H1 (cell line): ENCODE results near the gene PPM1L. TPM values are rescaled to one million over a fixed set of nuclear protein-coding genes. Genes with fewer than 3 reads are reported as not detected.

Experiments
- ASH2L ChIP-seq: fragments of 200-600, 300-600 bp; sonication (generic); IDR thresholded peaks from one replicate; pipeline ENCODE4 v1.7.1; 2017; ENCODE audit warnings: low read length
- BACH1 ChIP-seq: IDR thresholded peaks from 2 replicates; pipeline ENCODE4 v1.6.1; 2012; ENCODE audit warnings: low read length, improper control_type of control experiment
- CEBPB ChIP-seq: IDR thresholded peaks from 2 replicates; pipeline ENCODE4 v1.6.1; 2012; ENCODE audit warnings: low read depth, low read length
- CHD1 ChIP-seq: IDR thresholded peaks from 2 replicates; pipeline ENCODE4 v1.6.1; 2012; ENCODE audit warnings: low read depth, low read length, improper control_type of control experiment
- CREB1 ChIP-seq: IDR thresholded peaks from 2 replicates; pipeline ENCODE4 v1.6.1; 2012; ENCODE audit warnings: inconsistent platforms
- CTCF ChIP-seq, 3 experiments: IDR thresholded peaks; 1 replicate in 2 of 3; 2 replicates in 1 of 3; pipeline versions ENCODE4 v1.5.1 to v1.6.1; 2011; ENCODE audit warnings: low read length in 3 of 3, mild to moderate bottlenecking in 3 of 3, inconsistent platforms in 2 of 3, low read depth in 1 of 3, moderate library complexity in 1 of 3; ENCODE audit not compliant: insufficient read depth in 1 of 3; ENCODE audit errors: control extremely low read depth in 1 of 3
- HDAC2 ChIP-seq, 2 experiments: fragments of 300-600 bp in 1 of 2; sonication (generic) in 1 of 2; IDR thresholded peaks; 2 replicates each; pipeline ENCODE4 v1.6.1; 2011 to 2012; ENCODE audit warnings: low read depth in 2 of 2, low read length in 2 of 2, mild to moderate bottlenecking in 2 of 2, moderate library complexity in 2 of 2, borderline replicate concordance in 1 of 2, inconsistent platforms in 1 of 2
- HDAC6 ChIP-seq: IDR thresholded peaks from one replicate; pipeline ENCODE4 v1.7.1; 2012; ENCODE audit warnings: low read depth, mild to moderate bottlenecking, inconsistent platforms, low read length, moderate library complexity
- KDM1A ChIP-seq: fragments of 200-600, 300-600 bp; sonication (generic); IDR thresholded peaks from 2 replicates; pipeline ENCODE4 v1.7.1; 2016; ENCODE audit warnings: mild to moderate bottlenecking, low read length, borderline replicate concordance
- KDM5A ChIP-seq: fragments of 200-600 bp; IDR thresholded peaks from 2 replicates; pipeline ENCODE4 v1.7.1; 2012; ENCODE audit warnings: mild to moderate bottlenecking, low read length, inconsistent platforms, mixed read lengths
- PHF8 ChIP-seq: fragments of 200-600 bp; sonication (generic); conservative IDR thresholded peaks from 2 replicates; pipeline ENCODE4 v1.7.1; 2012; ENCODE audit warnings: low read depth, mild to moderate bottlenecking, inconsistent platforms, low read length, moderate library complexity
- RBBP5 ChIP-seq: IDR thresholded peaks from 2 replicates; pipeline ENCODE4 v1.7.1; 2012; ENCODE audit warnings: low read depth, mild to moderate bottlenecking, inconsistent platforms, low read length, moderate library complexity, borderline replicate concordance
- RNF2 ChIP-seq: fragments of 200-900, 300-1000 bp; sonication (generic); IDR thresholded peaks from 2 replicates; pipeline ENCODE4 v1.7.1; 2016; ENCODE audit warnings: borderline replicate concordance, low read depth, mild to moderate bottlenecking, antibody characterized with exemption, low read length; ENCODE audit not compliant: poor library complexity, severe bottlenecking; ENCODE audit errors: missing control alignments
- SP1 ChIP-seq: IDR thresholded peaks from 2 replicates; pipeline ENCODE4 v1.6.1; 2011; ENCODE audit warnings: low read depth, low read length
- SP4 ChIP-seq: IDR thresholded peaks from 2 replicates; pipeline ENCODE4 v1.6.1; 2012; ENCODE audit warnings: low read length, inconsistent platforms
- SRF ChIP-seq: IDR thresholded peaks from 2 replicates; pipeline ENCODE4 v1.6.1; 2011; ENCODE audit warnings: mild to moderate bottlenecking, low read depth, low read length, moderate library complexity
- TCF12 ChIP-seq: IDR thresholded peaks from 2 replicates; pipeline ENCODE4 v1.6.1; 2011; ENCODE audit warnings: low read depth, mild to moderate bottlenecking, low read length
- TEAD4 ChIP-seq: IDR thresholded peaks from 2 replicates; pipeline ENCODE4 v1.6.1; 2012; ENCODE audit warnings: low read depth, low read length, inconsistent platforms, mixed read lengths
- polyA plus RNA-seq, 7 experiments: library from polyadenylated mRNA; depleted of rRNA in 3 of 7; stranded (reverse) in 5 of 7; unstranded in 2 of 7; fragments of >200 nt in 5 of 7; fragments of 200-250 nt in 2 of 7; gene quantifications; 1 replicate in 5 of 7; 2 replicates in 1 of 7; 4 replicates in 1 of 7; pipeline versions ENCODE4 v1.2.1 to v1.2.3, GENCODE V29; 2011 to 2013; ENCODE audit warnings: missing spikeins in 2 of 7, mixed read lengths in 2 of 7
- total RNA-seq: library from RNA; stranded (reverse); fragmentation: NEBNext Ultra II Directional; extraction: Animal tissue kit (Norgen Biotek cat#: 25700); gene quantifications from 2 replicates; pipeline ENCODE4 v1.2.1, GENCODE V29; 2021

PPM1L gene
- total and polyA plus RNA-seq, 2 of the 8 experiments (the other 6 are each of a cell fraction or from before 2014, with no cell fraction given) = 2.8 to 18.1 TPM

GRCh38 chr3:161104561-161105551, 348.8 kb downstream of the PPM1L start, which contains the start of gene B3GALNT1 (continued):
- TF ChIP-seq RBBP5 (peak; percentile 80), TEAD4 (peak; percentile 82), SRF (no peak), RNF2 (peak; percentile 30), CHD1 (no peak), SP1 (no peak), KDM5A (no peak), SP4 (0 out of 2 replicates have a peak, but pooled peaks have one; percentile 24), HDAC6 (no peak), KDM1A (peak; percentile 14; the same call in 1 of the 2 replicates), CTCF (IDR thresholded peaks at IDR 0.05; ENCODE audit: control extremely low read depth in 1 of 3, insufficient read depth in 1 of 3, low read depth in 1 of 3, low read length in 3 of 3) (peak in 1 of 3 experiments; percentile 1; a peak in 1 of 4 replicates), CEBPB (no peak), PHF8 (peak; percentile 46), ASH2L (peak; percentile 90), HDAC2 (IDR thresholded peaks at IDR 0.05; ENCODE audit: borderline replicate concordance in 1 of 2, low read depth in 2 of 2, low read length in 2 of 2) (0 out of 4 replicates have a peak, but pooled peaks have one; percentile 50 to 62), BACH1 (no peak), CREB1 (peak; percentile 17; the same call in 1 of the 2 replicates), TCF12 (0 out of 2 replicates have a peak, but pooled peaks have one; percentile 44)
